H9 (cell line): ENCODE data around the gene RPS6KA6. TPM values are rescaled to one million over a fixed set of nuclear protein-coding genes. Genes with fewer than 3 reads are reported as not detected.

Experiments used
- DNase-seq: peaks from one replicate; pipeline ENCODE4 v3.0.0-alpha.2; 2017
- H2AFZ ChIP-seq: one replicate; pipeline ENCODE4 v1.6.1; 2013; ENCODE audit warnings: mild to moderate bottlenecking, low read length, control low read depth, moderate library complexity
- H2AK5ac ChIP-seq: 2 replicates; pipeline ENCODE4 v1.6.1; 2013; ENCODE audit warnings: low read length, control low read depth, mixed read lengths; ENCODE audit not compliant: insufficient read length
- H2BK120ac ChIP-seq: one replicate; pipeline ENCODE4 v1.6.1; 2013; ENCODE audit warnings: low read depth, mild to moderate bottlenecking, low read length, control low read depth, inconsistent platforms; ENCODE audit not compliant: poor library complexity, severe bottlenecking
- H2BK12ac ChIP-seq: 2 replicates; pipeline ENCODE4 v1.6.1; 2013; ENCODE audit warnings: low read length, control low read depth, mixed read lengths, low read depth; ENCODE audit not compliant: insufficient read length
- H2BK15ac ChIP-seq: 2 replicates; pipeline ENCODE4 v1.6.1; 2013; ENCODE audit warnings: low read depth, low read length, control low read depth
- H2BK20ac ChIP-seq: one replicate; pipeline ENCODE4 v1.6.1; 2013; ENCODE audit warnings: low read depth, mild to moderate bottlenecking, low read length, control low read depth, inconsistent platforms; ENCODE audit not compliant: poor library complexity, severe bottlenecking
- H2BK5ac ChIP-seq: 2 replicates; pipeline ENCODE4 v1.6.1; 2013; ENCODE audit warnings: low read length, control low read depth, mixed read lengths; ENCODE audit not compliant: insufficient read length
- H3K14ac ChIP-seq: 2 replicates; pipeline ENCODE4 v1.6.1; 2013; ENCODE audit warnings: low read length, control low read depth; ENCODE audit not compliant: insufficient read depth
- H3K18ac ChIP-seq: 2 replicates; pipeline ENCODE4 v1.6.1; 2013; ENCODE audit warnings: low read depth, mild to moderate bottlenecking, mixed read lengths, low read length, control low read depth; ENCODE audit not compliant: insufficient read length
- H3K23ac ChIP-seq: 2 replicates; pipeline ENCODE4 v1.6.1; 2013; ENCODE audit warnings: low read length, control low read depth, mixed read lengths, low read depth; ENCODE audit not compliant: insufficient read length
- H3K23me2 ChIP-seq: 2 replicates; pipeline ENCODE4 v1.6.1; 2013; ENCODE audit warnings: low read depth, mild to moderate bottlenecking, mixed read lengths, low read length, control low read depth; ENCODE audit not compliant: insufficient read length, poor library complexity, severe bottlenecking
- H3K27ac ChIP-seq: 2 replicates; pipeline ENCODE4 v1.5.1; 2013; ENCODE audit warnings: low read length, control low read depth, mixed read lengths, low read depth; ENCODE audit not compliant: insufficient read length
- H3K27me3 ChIP-seq: 2 replicates; pipeline ENCODE4 v1.6.1; 2013; ENCODE audit warnings: low read length, control low read depth, inconsistent platforms; ENCODE audit not compliant: insufficient read depth
- H3K4ac ChIP-seq: 2 replicates; pipeline ENCODE4 v1.6.1; 2013; ENCODE audit warnings: low read depth, mild to moderate bottlenecking, control low read depth, inconsistent platforms, low read length, moderate library complexity
- H3K4me1 ChIP-seq: 2 replicates; pipeline ENCODE4 v1.6.1; 2013; ENCODE audit warnings: low read length, control low read depth, inconsistent platforms; ENCODE audit not compliant: insufficient read depth
- H3K4me2 ChIP-seq: 2 replicates; pipeline ENCODE4 v1.6.1; 2013; ENCODE audit warnings: low read length, control low read depth, mixed read lengths; ENCODE audit not compliant: insufficient read length, insufficient read depth
- H3K56ac ChIP-seq: 2 replicates; pipeline ENCODE4 v1.6.1; 2013; ENCODE audit warnings: low read depth, mild to moderate bottlenecking, mixed read lengths, low read length, control low read depth; ENCODE audit not compliant: insufficient read length
- H3K79me1 ChIP-seq: 2 replicates; pipeline ENCODE4 v1.6.1; 2013; ENCODE audit warnings: low read depth, mild to moderate bottlenecking, moderate library complexity, low read length, control low read depth, inconsistent platforms; ENCODE audit not compliant: insufficient read depth, poor library complexity, severe bottlenecking
- H3K79me2 ChIP-seq: 2 replicates; pipeline ENCODE4 v1.6.1; 2013; ENCODE audit warnings: low read length, control low read depth, inconsistent platforms; ENCODE audit not compliant: insufficient read depth
- H3K9ac ChIP-seq: 2 replicates; pipeline ENCODE4 v1.6.1; 2013; ENCODE audit warnings: low read length, control low read depth, mixed read lengths; ENCODE audit not compliant: insufficient read length; ENCODE audit errors: extremely low read depth
- H3K9me3 ChIP-seq: one replicate; pipeline ENCODE4 v1.6.1; 2013; ENCODE audit warnings: low read depth, low read length, inconsistent platforms; ENCODE audit not compliant: control insufficient read depth
- H3T11ph ChIP-seq: one replicate; pipeline ENCODE4 v1.6.1; 2013; ENCODE audit warnings: mild to moderate bottlenecking, low read length, control low read depth, inconsistent platforms
- H4K20me1 ChIP-seq: one replicate; pipeline ENCODE4 v1.6.1; 2013; ENCODE audit not compliant: control insufficient read depth, insufficient read length, insufficient read depth
- H4K5ac ChIP-seq: 2 replicates; pipeline ENCODE4 v1.6.1; 2013; ENCODE audit warnings: low read depth, mild to moderate bottlenecking, mixed read lengths, low read length, control low read depth; ENCODE audit not compliant: insufficient read length
- H4K8ac ChIP-seq: replicated peaks from 2 replicates; pipeline ENCODE4 v1.6.1; 2013; ENCODE audit warnings: low read length, control low read depth, mixed read lengths, low read depth; ENCODE audit not compliant: insufficient read length
- H4K91ac ChIP-seq: 2 replicates; pipeline ENCODE4 v1.6.1; 2013; ENCODE audit warnings: low read depth, mild to moderate bottlenecking, moderate library complexity, mixed read lengths, low read length, control low read depth; ENCODE audit not compliant: insufficient read length
- H3K27ac Mint-ChIP-seq, 3 experiments: 2 replicates in 2 of 3; 3 replicates in 1 of 3; pipeline ENCODE4 v1.8.0; 2020 to 2021; ENCODE audit warnings: mixed read lengths in 3 of 3, mild to moderate bottlenecking in 1 of 3, moderate library complexity in 1 of 3
- H3K27me3 Mint-ChIP-seq: 2 replicates; pipeline ENCODE4 v1.8.0; 2021; ENCODE audit warnings: low read depth, mild to moderate bottlenecking, moderate library complexity, mixed read lengths
- H3K36me3 Mint-ChIP-seq, 3 experiments: 2 replicates in 2 of 3; 3 replicates in 1 of 3; pipeline ENCODE4 v1.8.0; 2020 to 2021; ENCODE audit warnings: low read depth in 3 of 3, mixed read lengths in 3 of 3; ENCODE audit not compliant: insufficient read depth in 1 of 3
- H3K4me1 Mint-ChIP-seq, 2 experiments: 2 replicates each; pipeline ENCODE4 v1.8.0; 2020; ENCODE audit warnings: mixed read lengths in 2 of 2
- H3K4me3 Mint-ChIP-seq, 2 experiments: 2 replicates in 1 of 2; 3 replicates in 1 of 2; pipeline ENCODE4 v1.8.0; 2020 to 2021; ENCODE audit warnings: mild to moderate bottlenecking in 2 of 2, mixed read lengths in 2 of 2, moderate library complexity in 1 of 2
- H3K9me3 Mint-ChIP-seq, 2 experiments: 2 replicates in 1 of 2; 3 replicates in 1 of 2; pipeline ENCODE4 v1.8.0; 2020; ENCODE audit warnings: mild to moderate bottlenecking in 2 of 2, mixed read lengths in 2 of 2, moderate library complexity in 1 of 2
- WGBS: extraction: QIAGEN DNeasy Blood & Tissue Kit; methylation state at CpG from one replicate; pipeline ENCODE4 v1.1.7; 2013; ENCODE audit warnings: missing lambda C conversion rate, low lambda C conversion rate, mixed read lengths; ENCODE audit not compliant: insufficient read length; ENCODE audit errors: extremely low coverage; 5-methylcytosine and 5-hydroxymethylcytosine counted together
- total RNA-seq: library from RNA; stranded (reverse); gene quantifications from 2 replicates; pipeline ENCODE4 v1.2.1, GENCODE V29; 2021
- TF ChIP-seq, protein P1 (sequence below): fragments of 200-600 bp; sonication (generic); conservative IDR thresholded peaks from 3 replicates; pipeline ENCODE4 v1.8.0; 2021; ENCODE audit warnings: antibody characterized with exemption, mild to moderate bottlenecking

Gene RPS6KA6
- total RNA-seq, 1 experiment from 2014 or later = 12.1 TPM

DNA sequence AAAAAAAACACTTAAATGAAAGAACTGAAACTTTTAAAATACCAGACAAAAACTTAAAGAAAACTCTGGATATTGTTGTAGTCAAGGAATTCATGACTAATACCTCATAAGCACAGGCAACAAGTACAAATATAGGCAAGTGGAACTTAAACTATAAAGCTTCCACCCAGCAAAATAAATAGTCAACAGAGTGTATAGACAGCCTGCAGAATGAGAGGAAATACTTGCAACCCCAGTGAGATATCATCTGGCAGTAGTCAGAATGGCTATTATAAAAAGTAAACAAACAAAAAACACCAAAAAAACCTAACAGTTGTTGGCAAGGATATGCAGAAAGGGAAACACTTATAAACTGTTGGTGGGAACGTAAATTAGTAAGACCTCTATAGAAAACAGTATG is 9.6 kb upstream of the RPS6KA6 start:
- no peak overlapping the region for H3K27ac ChIP-seq
- H3K27me3 Mint-ChIP-seq = no peaks in the 10 kb centered on the region; the same call in 1 of the 2 replicates
- WGBS = no CpG with 5 or more reads among the region's 1 CpG
- no peak overlapping the region for H3K9ac ChIP-seq
- H3K9me3 Mint-ChIP-seq = peaks cover 54 to 70% of the 10 kb centered on the region in 2 experiments
- H3K4me1 Mint-ChIP-seq = peaks cover 0 to 4% of the 10 kb centered on the region in 2 experiments; a peak in 1 of 4 replicates
- no peak overlapping the region for H3K4ac ChIP-seq
- no peak overlapping the region for H3K56ac ChIP-seq
- DNase-seq = no peak
- no peak overlapping the region for H4K5ac ChIP-seq
- no peak overlapping the region for H2BK20ac ChIP-seq
- no peaks in the 10 kb centered on the region; a peak in 3 of 7 replicates for H3K36me3 Mint-ChIP-seq
- no peaks in the 10 kb centered on the region for H4K20me1 ChIP-seq
- H4K8ac ChIP-seq = no peak overlapping the region
- no peak overlapping the region for H3K4me3 Mint-ChIP-seq
- no peaks in the 10 kb centered on the region for H3K27me3 ChIP-seq
- H2BK120ac ChIP-seq = no peak overlapping the region
- no peak overlapping the region for H3T11ph ChIP-seq
- H3K14ac ChIP-seq = no peak overlapping the region
- no peaks in the 10 kb centered on the region for H3K79me1 ChIP-seq
- no peak overlapping the region for H3K18ac ChIP-seq
- H2AK5ac ChIP-seq = no peak overlapping the region
- H3K9me3 ChIP-seq = peaks cover 7% of the 10 kb centered on the region
- H3K23me2 ChIP-seq = no peaks in the 10 kb centered on the region
- no peak overlapping the region for H2BK5ac ChIP-seq
- H2AFZ ChIP-seq = no peak overlapping the region
- no peak overlapping the region for H2BK15ac ChIP-seq
- no peaks in the 10 kb centered on the region for H3K79me2 ChIP-seq
- H3K4me1 ChIP-seq = no peaks in the 10 kb centered on the region
- TF ChIP-seq, protein P1, sequence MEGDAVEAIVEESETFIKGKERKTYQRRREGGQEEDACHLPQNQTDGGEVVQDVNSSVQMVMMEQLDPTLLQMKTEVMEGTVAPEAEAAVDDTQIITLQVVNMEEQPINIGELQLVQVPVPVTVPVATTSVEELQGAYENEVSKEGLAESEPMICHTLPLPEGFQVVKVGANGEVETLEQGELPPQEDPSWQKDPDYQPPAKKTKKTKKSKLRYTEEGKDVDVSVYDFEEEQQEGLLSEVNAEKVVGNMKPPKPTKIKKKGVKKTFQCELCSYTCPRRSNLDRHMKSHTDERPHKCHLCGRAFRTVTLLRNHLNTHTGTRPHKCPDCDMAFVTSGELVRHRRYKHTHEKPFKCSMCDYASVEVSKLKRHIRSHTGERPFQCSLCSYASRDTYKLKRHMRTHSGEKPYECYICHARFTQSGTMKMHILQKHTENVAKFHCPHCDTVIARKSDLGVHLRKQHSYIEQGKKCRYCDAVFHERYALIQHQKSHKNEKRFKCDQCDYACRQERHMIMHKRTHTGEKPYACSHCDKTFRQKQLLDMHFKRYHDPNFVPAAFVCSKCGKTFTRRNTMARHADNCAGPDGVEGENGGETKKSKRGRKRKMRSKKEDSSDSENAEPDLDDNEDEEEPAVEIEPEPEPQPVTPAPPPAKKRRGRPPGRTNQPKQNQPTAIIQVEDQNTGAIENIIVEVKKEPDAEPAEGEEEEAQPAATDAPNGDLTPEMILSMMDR = no peak
- no peak overlapping the region for H4K91ac ChIP-seq
- H3K23ac ChIP-seq = no peak overlapping the region
- H2BK12ac ChIP-seq = no peak overlapping the region
- H3K27ac Mint-ChIP-seq = no peak overlapping the region
- H3K4me2 ChIP-seq = no peak overlapping the region
